T-helper 2 cell treated with Interferon-gamma antibody and Interleukin-4, amounts not matched to agents 5 μg/mL and 100 μg/mL, for 36 hours (primary cell): ENCODE data around the gene JAK1.

Source experiments
- DNase-seq: peaks from one replicate; pipeline ENCODE4 v3.0.0; 2021; ENCODE audit warnings: low spot score
- H3K27ac Mint-ChIP-seq: one replicate; pipeline ENCODE4 v1.8.0; 2021; ENCODE audit warnings: mild to moderate bottlenecking, mixed read lengths
- H3K27me3 Mint-ChIP-seq: one replicate; pipeline ENCODE4 v1.8.0; 2021; ENCODE audit warnings: low read depth, mixed read lengths
- H3K36me3 Mint-ChIP-seq: one replicate; pipeline ENCODE4 v1.8.0; 2021; ENCODE audit warnings: low read depth, mixed read lengths
- H3K4me1 Mint-ChIP-seq: one replicate; pipeline ENCODE4 v1.8.0; 2021; ENCODE audit warnings: low read depth, mixed read lengths
- H3K4me3 Mint-ChIP-seq: one replicate; pipeline ENCODE4 v1.8.0; 2022; ENCODE audit warnings: mild to moderate bottlenecking, moderate library complexity, mixed read lengths
- H3K9me3 Mint-ChIP-seq: one replicate; pipeline ENCODE4 v1.8.0; 2021; ENCODE audit warnings: mixed read lengths

The JAK1 gene

GRCh38 chr1:64948905-64949833 lies 17.2 kb downstream of the JAK1 start:
- H3K27me3 Mint-ChIP-seq: no peaks in the 10 kb centered on the region
- H3K4me3 Mint-ChIP-seq: peak overlapping the region; percentile 41
- no peak for DNase-seq
- no peak overlapping the region for H3K27ac Mint-ChIP-seq
- peaks cover 4% of the 10 kb centered on the region for H3K36me3 Mint-ChIP-seq
- peaks cover 50% of the 10 kb centered on the region for H3K4me1 Mint-ChIP-seq
- no peaks in the 10 kb centered on the region for H3K9me3 Mint-ChIP-seq

GRCh38 chr1:64948216-64948615 lies 18.1 kb downstream of the JAK1 start:
- H3K27ac Mint-ChIP-seq: no peak overlapping the region
- H3K27me3 Mint-ChIP-seq: no peaks in the 10 kb centered on the region
- peaks cover 50% of the 10 kb centered on the region for H3K4me1 Mint-ChIP-seq
- no peak for DNase-seq
- no peaks in the 10 kb centered on the region for H3K9me3 Mint-ChIP-seq
- no peak overlapping the region for H3K4me3 Mint-ChIP-seq
- peaks cover 4% of the 10 kb centered on the region for H3K36me3 Mint-ChIP-seq

- Mint-ChIP-seq H3K4me1 (peaks cover 44% of the 10 kb centered on the region), H3K4me3 (no peak overlapping the region), H3K9me3 (no peaks in the 10 kb centered on the region), H3K36me3 (peaks cover 4% of the 10 kb centered on the region), H3K27me3 (no peaks in the 10 kb centered on the region), H3K27ac (no peak overlapping the region)
- DNase-seq: no peak
These were observed 19.4 kb downstream of the JAK1 start for GRCh38 chr1:64946916-64947315.

GRCh38 chr1:64944913-64945312 lies 21.4 kb downstream of the JAK1 start:
- H3K9me3 Mint-ChIP-seq: no peaks in the 10 kb centered on the region
- H3K36me3 Mint-ChIP-seq: peaks cover 4% of the 10 kb centered on the region
- DNase-seq: no peak
- no peaks in the 10 kb centered on the region for H3K27me3 Mint-ChIP-seq
- no peak overlapping the region for H3K4me3 Mint-ChIP-seq
- H3K4me1 Mint-ChIP-seq: peaks cover 35% of the 10 kb centered on the region
- no peak overlapping the region for H3K27ac Mint-ChIP-seq

GRCh38 chr1:64942675-64943074 lies 23.7 kb downstream of the JAK1 start:
- Mint-ChIP-seq H3K27ac (no peak overlapping the region), H3K4me3 (no peak overlapping the region), H3K4me1 (peaks cover 20% of the 10 kb centered on the region), H3K36me3 (peaks cover 11% of the 10 kb centered on the region), H3K27me3 (no peaks in the 10 kb centered on the region), H3K9me3 (peaks cover 4% of the 10 kb centered on the region)
- no peak for DNase-seq

GRCh38 chr1:64942118-64942517 lies 24.2 kb downstream of the JAK1 start:
- H3K9me3 Mint-ChIP-seq: peaks cover 4% of the 10 kb centered on the region
- DNase-seq: no peak
- no peaks in the 10 kb centered on the region for H3K27me3 Mint-ChIP-seq
- peaks cover 15% of the 10 kb centered on the region for H3K4me1 Mint-ChIP-seq
- H3K36me3 Mint-ChIP-seq: peaks cover 14% of the 10 kb centered on the region
- no peak overlapping the region for H3K27ac Mint-ChIP-seq
- H3K4me3 Mint-ChIP-seq: no peak overlapping the region

- no peak for DNase-seq
- peaks cover 4% of the 10 kb centered on the region for H3K9me3 Mint-ChIP-seq
- no peak overlapping the region for H3K27ac Mint-ChIP-seq
- no peak overlapping the region for H3K4me3 Mint-ChIP-seq
- H3K27me3 Mint-ChIP-seq: no peaks in the 10 kb centered on the region
- H3K36me3 Mint-ChIP-seq: peaks cover 14% of the 10 kb centered on the region
- H3K4me1 Mint-ChIP-seq: peaks cover 10% of the 10 kb centered on the region
These were observed 24.8 kb downstream of the JAK1 start for GRCh38 chr1:64941461-64942117.

GRCh38 chr1:64940025-64940424 lies 26.3 kb downstream of the JAK1 start:
- no peak for DNase-seq
- no peak overlapping the region for H3K27ac Mint-ChIP-seq
- H3K36me3 Mint-ChIP-seq: peaks cover 13% of the 10 kb centered on the region
- no peak overlapping the region for H3K4me3 Mint-ChIP-seq
- H3K27me3 Mint-ChIP-seq: no peaks in the 10 kb centered on the region
- H3K4me1 Mint-ChIP-seq: peaks cover 4% of the 10 kb centered on the region
- H3K9me3 Mint-ChIP-seq: peaks cover 4% of the 10 kb centered on the region

- peaks cover 4% of the 10 kb centered on the region for H3K9me3 Mint-ChIP-seq
- H3K4me1 Mint-ChIP-seq: peaks cover 9% of the 10 kb centered on the region
- no peak for DNase-seq
- H3K36me3 Mint-ChIP-seq: peaks cover 15% of the 10 kb centered on the region
- no peak overlapping the region for H3K27ac Mint-ChIP-seq
- H3K27me3 Mint-ChIP-seq: no peaks in the 10 kb centered on the region
- H3K4me3 Mint-ChIP-seq: no peak overlapping the region
These were observed 27.4 kb downstream of the JAK1 start for GRCh38 chr1:64938991-64939390.

- H3K4me1 Mint-ChIP-seq: peaks cover 17% of the 10 kb centered on the region
These were observed 29.4 kb downstream of the JAK1 start for GRCh38 chr1:64936956-64937355.

GRCh38 chr1:64935551-64936155 lies 30.7 kb downstream of the JAK1 start:
- Mint-ChIP-seq H3K27ac (no peak overlapping the region), H3K4me1 (peaks cover 17% of the 10 kb centered on the region), H3K27me3 (no peaks in the 10 kb centered on the region), H3K36me3 (peaks cover 24% of the 10 kb centered on the region), H3K4me3 (no peak overlapping the region), H3K9me3 (peaks cover 12% of the 10 kb centered on the region)
- no peak for DNase-seq

More at GRCh38 chr1:64936956-64937355, 29.4 kb downstream of the JAK1 start:
- Mint-ChIP-seq H3K4me3 (no peak overlapping the region), H3K27ac (no peak overlapping the region), H3K9me3 (peaks cover 4% of the 10 kb centered on the region), H3K36me3 (peaks cover 16% of the 10 kb centered on the region), H3K27me3 (no peaks in the 10 kb centered on the region)
- DNase-seq: no peak

GRCh38 chr1:64934878-64935275 lies 31.5 kb downstream of the JAK1 start:
- no peaks in the 10 kb centered on the region for H3K27me3 Mint-ChIP-seq
- no peak for DNase-seq
- H3K27ac Mint-ChIP-seq: no peak overlapping the region
- H3K4me3 Mint-ChIP-seq: no peak overlapping the region
- peaks cover 19% of the 10 kb centered on the region for H3K4me1 Mint-ChIP-seq
- H3K9me3 Mint-ChIP-seq: peaks cover 17% of the 10 kb centered on the region
- peaks cover 28% of the 10 kb centered on the region for H3K36me3 Mint-ChIP-seq

GRCh38 chr1:64934115-64934877 lies 32.1 kb downstream of the JAK1 start:
- Mint-ChIP-seq H3K9me3 (peaks cover 17% of the 10 kb centered on the region), H3K27ac (no peak overlapping the region), H3K27me3 (no peaks in the 10 kb centered on the region), H3K36me3 (peaks cover 32% of the 10 kb centered on the region), H3K4me3 (no peak overlapping the region), H3K4me1 (peaks cover 22% of the 10 kb centered on the region)
- no peak for DNase-seq
